Right hindlimb (tissue), 1 donor: ENCODE measurements around the gene DNAAF9.

ENCODE experiments used
- DNase-seq: peaks from one replicate; pipeline ENCODE4 v3.0.0-alpha.2; 2018

DNAAF9 gene

GRCh38 chr20:3364323-3365013 lies 43.0 kb downstream of the DNAAF9 start:
- DNase-seq: no peak

DNA sequence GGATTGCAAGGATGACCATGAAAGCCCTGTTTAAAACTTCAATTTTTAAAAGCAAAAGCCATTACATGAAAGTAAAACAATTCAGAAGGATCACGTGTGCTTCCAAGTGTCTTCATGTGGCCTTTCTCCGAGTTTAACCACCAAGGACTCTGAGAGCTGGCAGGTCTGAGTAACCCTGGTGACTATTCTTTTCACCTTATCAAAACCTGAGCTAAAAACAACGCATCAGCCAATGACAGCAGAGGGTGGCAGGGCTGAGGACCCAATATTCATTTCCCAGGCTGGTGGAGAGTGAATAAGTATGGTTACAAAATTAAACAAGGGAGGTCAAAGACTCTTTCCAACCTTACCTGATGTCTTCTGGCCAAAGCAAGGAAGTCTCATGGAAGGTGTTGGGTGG lies 46.7 kb downstream of the DNAAF9 start:
- DNase-seq: no peak

GRCh38 chr20:3358676-3359340 lies 48.7 kb downstream of the DNAAF9 start:
- no peak for DNase-seq
